Astrocyte of the cerebellum (primary cell): ENCODE data around the gene SCYGR1.

Experiments
- DNase-seq: peaks from one replicate; pipeline ENCODE4 v3.0.0-alpha.2; 2011; ENCODE audit warnings: low read depth
- H3K4me3 ChIP-seq: 2 replicates; pipeline ENCODE4 v1.5.1; 2011; ENCODE audit warnings: mild to moderate bottlenecking, low read depth, low read length, moderate library complexity
- CTCF ChIP-seq: IDR thresholded peaks from 2 replicates; pipeline ENCODE4 v1.5.1; 2012; ENCODE audit warnings: low read length, low read depth, moderate library complexity, mild to moderate bottlenecking; ENCODE audit errors: missing control alignments
- in situ Hi-C: cut with HindIII; loops from 2 replicates; pipeline ENCODE4 v1.10.0; 2017; ENCODE audit warnings: low sequenced_read_pairs

Gene SCYGR1

GRCh38 chr2:227420087-227421052 lies 32.6 kb upstream of the SCYGR1 start:
- TF ChIP-seq CTCF = no peak
- no peak overlapping the region for H3K4me3 ChIP-seq
- in situ Hi-C loops = no loop called here
- DNase-seq = no peak

- DNase-seq = no peak
- in situ Hi-C loops = no loop called here
- TF ChIP-seq CTCF = no peak
- no peak overlapping the region for H3K4me3 ChIP-seq
Observed at GRCh38 chr2:227416701-227417100, 29.0 kb upstream of the SCYGR1 start.

GRCh38 chr2:227415538-227416424 lies 28.0 kb upstream of the SCYGR1 start:
- in situ Hi-C loops = no loop called here

GRCh38 chr2:227414846-227415245 lies 27.1 kb upstream of the SCYGR1 start:
- no peak for DNase-seq
- in situ Hi-C loops = no loop called here
- no peak overlapping the region for H3K4me3 ChIP-seq
- TF ChIP-seq CTCF = no peak

More at GRCh38 chr2:227415538-227416424, 28.0 kb upstream of the SCYGR1 start:
- TF ChIP-seq CTCF = no peak
- no peak overlapping the region for H3K4me3 ChIP-seq
- DNase-seq = peak; percentile 55

- no peak for DNase-seq
- H3K4me3 ChIP-seq = no peak overlapping the region
- in situ Hi-C loops = no loop called here
- TF ChIP-seq CTCF = no peak
Observed at GRCh38 chr2:227413371-227413770, 25.6 kb upstream of the SCYGR1 start.

GRCh38 chr2:227412877-227413276 lies 25.1 kb upstream of the SCYGR1 start:
- no peak for DNase-seq
- in situ Hi-C loops = no loop called here
- TF ChIP-seq CTCF = no peak
- no peak overlapping the region for H3K4me3 ChIP-seq
